Thyroid gland (tissue), 4 donors: ENCODE results near the gene YPEL3.

Experiments used
- POLR2A ChIP-seq, 2 donors: fragments of 450-650 bp; IDR thresholded peaks; one replicate each; pipeline ENCODE4 v1.6.1; 2017; ENCODE audit warnings: antibody characterized with exemption in 2 of 2, mild to moderate bottlenecking in 2 of 2, moderate library complexity in 1 of 2
- TF ChIP-seq, protein P1 (sequence below), 6 experiments: fragments of 200-600 bp in 3 of 6; fragments of 450-650 bp in 3 of 6; sonication (generic) in 3 of 6; IDR thresholded peaks; one replicate each; pipeline ENCODE4 v1.5.1; 2016 to 2019; ENCODE audit warnings: antibody characterized with exemption in 6 of 6, mild to moderate bottlenecking in 2 of 6, inconsistent platforms in 1 of 6, moderate library complexity in 1 of 6

DNA sequence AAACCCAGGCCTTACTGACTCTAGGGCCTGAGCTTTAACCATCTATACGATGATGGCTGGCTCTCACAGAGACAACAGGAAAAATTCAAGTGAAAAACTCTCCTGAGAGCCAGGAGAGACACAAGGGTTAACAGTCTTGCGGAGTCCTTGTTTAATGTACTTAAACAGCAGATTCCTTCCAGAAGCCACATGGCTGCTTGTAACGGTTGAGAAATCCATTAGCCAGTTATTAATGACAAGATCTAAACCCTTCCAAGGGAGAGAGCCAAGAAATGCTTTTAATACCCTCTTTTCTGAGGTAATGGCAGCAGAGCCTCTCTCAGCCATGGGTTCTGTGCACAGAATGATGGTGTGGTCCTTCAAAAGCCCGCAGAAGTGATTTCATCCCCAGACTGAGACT is 35.7 kb downstream of the YPEL3 start:
- TF ChIP-seq, protein P1, sequence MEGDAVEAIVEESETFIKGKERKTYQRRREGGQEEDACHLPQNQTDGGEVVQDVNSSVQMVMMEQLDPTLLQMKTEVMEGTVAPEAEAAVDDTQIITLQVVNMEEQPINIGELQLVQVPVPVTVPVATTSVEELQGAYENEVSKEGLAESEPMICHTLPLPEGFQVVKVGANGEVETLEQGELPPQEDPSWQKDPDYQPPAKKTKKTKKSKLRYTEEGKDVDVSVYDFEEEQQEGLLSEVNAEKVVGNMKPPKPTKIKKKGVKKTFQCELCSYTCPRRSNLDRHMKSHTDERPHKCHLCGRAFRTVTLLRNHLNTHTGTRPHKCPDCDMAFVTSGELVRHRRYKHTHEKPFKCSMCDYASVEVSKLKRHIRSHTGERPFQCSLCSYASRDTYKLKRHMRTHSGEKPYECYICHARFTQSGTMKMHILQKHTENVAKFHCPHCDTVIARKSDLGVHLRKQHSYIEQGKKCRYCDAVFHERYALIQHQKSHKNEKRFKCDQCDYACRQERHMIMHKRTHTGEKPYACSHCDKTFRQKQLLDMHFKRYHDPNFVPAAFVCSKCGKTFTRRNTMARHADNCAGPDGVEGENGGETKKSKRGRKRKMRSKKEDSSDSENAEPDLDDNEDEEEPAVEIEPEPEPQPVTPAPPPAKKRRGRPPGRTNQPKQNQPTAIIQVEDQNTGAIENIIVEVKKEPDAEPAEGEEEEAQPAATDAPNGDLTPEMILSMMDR (IDR thresholded peaks at IDR 0.05), result no peak
- TF ChIP-seq POLR2A (IDR thresholded peaks at IDR 0.05), result no peak
